GM12873 (cell line): Measurements from ENCODE around the gene EMC1.

Experiments
- CTCF ChIP-seq: IDR thresholded peaks from 2 replicates; pipeline ENCODE4 v1.5.1; 2012; ENCODE audit warnings: low read depth, mild to moderate bottlenecking, moderate library complexity, low read length, control low read depth; ENCODE audit not compliant: insufficient read depth; ENCODE audit errors: missing control alignments

EMC1 gene

GRCh38 chr1:19204446-19205266, 46.7 kb downstream of the EMC1 start:
- no peak for TF ChIP-seq CTCF

- no peak for TF ChIP-seq CTCF
These were observed 47.9 kb downstream of the EMC1 start for GRCh38 chr1:19203440-19203839.

- no peak for TF ChIP-seq CTCF
These were observed 48.9 kb downstream of the EMC1 start for GRCh38 chr1:19202396-19202795.

GRCh38 chr1:19199969-19200604, 51.2 kb downstream of the EMC1 start:
- TF ChIP-seq CTCF, result no peak

GRCh38 chr1:19199329-19199968, 51.9 kb downstream of the EMC1 start:
- TF ChIP-seq CTCF, result no peak

- no peak for TF ChIP-seq CTCF
These were observed 52.5 kb downstream of the EMC1 start for GRCh38 chr1:19198820-19199219.

GRCh38 chr1:19197845-19198244, 53.5 kb downstream of the EMC1 start:
- TF ChIP-seq CTCF, result no peak
